ENCODE data around the gene CARMIL1.

CARMIL1 gene

GRCh38 chr6:25278914-25279747 is at the start of gene CARMIL1:
Gene CARMIL1, plus strand, starts transcription at chr6:25279374. Its CDS starts 422 bp downstream, at chr6:25279796.
- DNase-seq = peak; percentile 62 to 84

DNA sequence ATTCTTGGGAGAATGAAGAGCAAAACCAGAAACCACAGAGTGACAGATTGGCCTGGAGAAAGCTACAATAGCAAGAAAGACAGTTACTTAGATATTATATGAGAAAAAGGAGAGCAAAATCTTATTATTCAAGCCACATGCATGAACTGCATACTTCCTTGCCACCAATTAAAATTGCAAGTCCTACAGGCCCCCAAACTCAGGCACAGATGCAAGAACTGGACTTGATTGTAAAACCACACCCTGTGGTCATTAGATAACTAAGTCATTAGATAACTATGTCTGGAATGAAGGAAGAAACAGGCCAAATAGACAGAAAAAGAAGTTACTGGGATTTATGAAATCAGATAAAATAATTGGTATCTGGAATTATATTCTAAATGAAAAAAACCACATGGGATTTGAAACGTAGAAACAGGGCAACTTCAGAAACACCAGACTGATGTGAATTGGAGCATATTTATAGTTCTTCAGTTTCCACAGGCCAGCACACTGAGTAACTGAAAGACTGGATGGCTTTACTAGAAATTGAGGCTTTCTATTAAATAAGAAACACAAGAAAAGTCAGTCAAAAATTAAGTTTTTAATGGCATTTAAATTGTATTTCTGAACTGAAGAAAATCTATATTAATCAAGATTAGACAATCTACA is 49.4 kb upstream of the CARMIL1 start:
- peak in 1 of 2 experiments; percentile 47 for DNase-seq

DNA sequence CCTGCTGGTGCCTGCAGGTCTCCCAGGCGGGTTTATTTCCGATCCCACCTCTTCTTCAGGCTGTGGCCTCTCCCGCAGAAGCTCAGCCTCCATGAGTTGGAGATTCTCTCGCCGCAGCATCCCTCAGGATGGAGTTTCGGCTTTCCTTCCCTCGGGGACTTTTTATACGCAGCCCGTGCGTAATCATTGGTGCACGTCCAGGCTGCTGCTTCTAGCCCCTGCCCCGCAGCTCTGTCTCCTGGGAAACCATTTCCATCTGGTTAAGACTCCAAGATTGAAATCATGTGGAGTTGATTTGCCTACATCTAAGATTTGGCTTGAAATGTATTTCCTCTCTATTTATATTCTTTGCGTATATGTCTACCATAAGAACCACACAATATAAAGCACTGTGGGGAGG is 46.7 kb upstream of the CARMIL1 start:
- no peak for DNase-seq

DNA sequence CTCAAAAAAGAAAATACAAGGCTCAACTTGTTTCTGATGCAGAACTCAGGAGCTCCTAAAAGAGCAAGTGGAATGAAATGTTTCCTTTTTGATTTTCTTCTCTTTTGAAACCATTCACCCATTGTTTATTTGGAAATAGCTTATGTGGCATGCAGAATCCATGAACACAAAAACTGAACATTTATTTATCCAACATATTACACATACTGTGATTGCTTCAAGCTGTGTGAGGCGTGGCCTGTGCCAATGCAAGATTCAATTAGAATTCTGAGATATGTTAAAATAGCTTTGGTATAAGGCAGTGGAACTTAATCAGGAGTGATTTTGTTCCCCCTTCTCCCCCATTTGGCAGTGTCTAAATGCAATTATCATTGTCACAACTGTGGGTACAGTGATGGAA is 45.9 kb upstream of the CARMIL1 start:
- no peak for DNase-seq

GRCh38 chr6:25237579-25237978 is 41.6 kb upstream of the CARMIL1 start:
- DNase-seq = no peak

DNA sequence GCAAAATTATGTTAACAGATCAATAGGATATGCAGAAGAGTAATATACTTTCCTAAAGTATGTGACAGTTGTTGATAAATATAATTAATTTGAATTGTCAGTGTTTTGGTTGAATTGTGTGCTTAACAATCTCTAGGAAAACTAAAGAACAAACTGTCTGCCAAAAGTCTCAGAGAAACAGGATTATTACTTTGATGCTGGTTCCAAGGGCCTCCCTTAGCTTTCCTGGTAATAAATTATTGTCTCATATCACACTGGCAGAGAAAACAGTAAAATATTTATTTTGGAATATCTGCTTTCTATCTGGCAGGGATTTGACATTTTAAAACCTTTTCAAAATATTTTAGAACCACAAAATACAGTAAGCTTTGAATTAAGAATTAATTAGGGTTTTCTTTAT is 40.1 kb upstream of the CARMIL1 start:
- DNase-seq = no peak

DNA sequence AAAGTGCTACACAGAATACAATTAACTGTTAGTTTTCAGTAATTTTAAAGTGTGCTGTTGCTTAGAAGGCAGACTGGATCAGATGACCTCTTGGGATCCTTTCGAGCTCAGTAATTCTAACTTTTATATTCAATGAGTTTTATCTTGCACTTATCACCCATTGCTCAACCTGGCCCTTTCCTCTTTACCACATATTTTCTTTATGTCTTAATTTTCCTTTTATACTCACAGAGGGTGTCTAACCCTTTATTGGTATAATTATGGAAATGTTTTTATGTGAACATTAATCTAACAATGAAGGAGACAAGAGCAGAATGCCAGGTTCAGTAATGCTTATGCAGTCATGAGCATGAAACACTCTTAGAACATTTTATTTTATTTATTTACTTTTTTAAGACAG is 39.7 kb upstream of the CARMIL1 start:
- no peak for DNase-seq

DNA sequence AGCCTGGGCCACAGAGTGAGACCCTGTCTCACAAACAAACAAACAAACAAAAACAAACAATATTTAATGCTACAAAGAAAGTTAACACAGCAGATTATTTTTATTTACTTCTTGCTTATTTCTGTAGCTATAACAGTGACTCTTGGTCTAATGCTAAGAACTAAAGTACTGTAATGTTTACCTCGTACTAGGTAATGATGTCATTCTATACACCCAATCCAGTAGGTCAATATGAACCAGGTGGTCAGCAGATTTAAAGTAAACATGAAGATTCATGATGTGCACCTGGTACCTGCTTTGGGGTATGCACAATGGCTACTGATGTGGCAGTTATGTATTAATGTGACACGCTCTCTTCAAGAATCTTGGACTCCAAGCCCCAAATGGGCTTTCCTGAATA is 36.6 kb upstream of the CARMIL1 start:
- DNase-seq = no peak

DNA sequence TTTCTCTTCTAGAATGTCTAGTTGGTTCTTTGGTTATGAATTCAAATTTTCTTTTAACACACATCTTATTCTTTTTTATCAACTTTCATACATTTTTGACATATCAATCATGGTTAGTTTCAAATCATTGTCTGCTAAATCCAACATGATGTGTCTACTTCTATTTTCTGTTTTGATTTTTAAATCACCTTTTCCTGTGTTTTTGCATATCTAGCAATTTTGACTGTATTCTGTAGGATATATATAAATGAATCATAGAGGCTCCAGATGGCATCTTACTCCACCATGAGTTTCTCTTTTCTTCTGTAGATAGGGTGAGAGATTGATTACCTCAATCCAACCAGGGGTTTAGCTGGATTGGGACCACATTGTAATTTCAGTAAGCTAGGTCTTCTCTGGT is 34.3 kb upstream of the CARMIL1 start:
- no peak for DNase-seq

- DNase-seq = no peak
Observed at GRCh38 chr6:25248123-25248522, 31.1 kb upstream of the CARMIL1 start.

- DNase-seq = no peak
Observed at GRCh38 chr6:25249133-25249532, 30.0 kb upstream of the CARMIL1 start.

- DNase-seq = no peak
Observed at GRCh38 chr6:25250878-25251277, 28.3 kb upstream of the CARMIL1 start.

- no peak for DNase-seq
Observed at GRCh38 chr6:25251426-25251825, 27.7 kb upstream of the CARMIL1 start.

GRCh38 chr6:25253351-25253750 is 25.8 kb upstream of the CARMIL1 start:
- no peak for DNase-seq

- no peak for DNase-seq
Observed at GRCh38 chr6:25254671-25255070, 24.5 kb upstream of the CARMIL1 start.

- DNase-seq = no peak
Observed at GRCh38 chr6:25257686-25258348, 21.4 kb upstream of the CARMIL1 start.

- no peak for DNase-seq
Observed at GRCh38 chr6:25259756-25260155, 19.4 kb upstream of the CARMIL1 start.

DNA sequence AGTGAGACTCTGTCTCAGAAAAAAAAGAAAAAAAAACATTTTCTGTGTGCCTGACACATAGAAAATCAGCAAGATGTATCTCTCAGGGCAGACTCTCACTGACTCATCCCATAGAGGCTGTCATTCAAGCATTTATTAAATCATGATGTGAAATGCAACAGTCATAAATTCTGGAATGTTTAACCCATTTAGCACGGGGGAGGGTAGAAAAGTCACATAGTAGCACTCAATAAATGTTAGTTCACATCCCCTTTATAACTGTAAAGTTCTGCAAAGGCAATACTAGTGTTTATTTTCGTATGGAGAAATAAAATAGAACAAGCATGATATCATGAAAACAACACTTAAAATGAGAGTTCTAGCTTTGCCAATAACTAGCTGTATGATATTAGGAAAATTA is 15.5 kb upstream of the CARMIL1 start:
- DNase-seq = no peak

- DNase-seq = no peak
Observed at GRCh38 chr6:25266456-25267100, 12.6 kb upstream of the CARMIL1 start.

GRCh38 chr6:25267662-25268061 is 11.5 kb upstream of the CARMIL1 start:
- DNase-seq = no peak

GRCh38 chr6:25270559-25270958 is 8.6 kb upstream of the CARMIL1 start:
- no peak for DNase-seq

DNA sequence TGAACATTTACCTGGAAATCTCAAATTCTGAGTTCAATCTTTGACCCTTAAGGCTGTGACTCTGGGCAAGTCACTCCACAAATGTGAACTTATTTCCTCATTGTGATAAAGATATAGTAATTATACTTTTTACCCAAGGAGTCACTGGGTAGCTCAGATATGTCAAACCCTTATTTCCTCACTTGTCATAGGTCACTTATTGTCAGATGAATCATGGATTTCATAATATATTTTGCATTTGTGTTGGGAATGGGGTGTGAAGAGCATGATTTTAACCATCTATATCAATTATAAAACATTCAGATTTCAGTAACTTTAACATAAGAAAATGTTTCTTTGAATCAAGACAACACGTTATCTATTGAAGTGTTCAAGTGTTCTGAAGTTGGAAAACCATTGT is 3.7 kb upstream of the CARMIL1 start:
- DNase-seq = no peak

DNA sequence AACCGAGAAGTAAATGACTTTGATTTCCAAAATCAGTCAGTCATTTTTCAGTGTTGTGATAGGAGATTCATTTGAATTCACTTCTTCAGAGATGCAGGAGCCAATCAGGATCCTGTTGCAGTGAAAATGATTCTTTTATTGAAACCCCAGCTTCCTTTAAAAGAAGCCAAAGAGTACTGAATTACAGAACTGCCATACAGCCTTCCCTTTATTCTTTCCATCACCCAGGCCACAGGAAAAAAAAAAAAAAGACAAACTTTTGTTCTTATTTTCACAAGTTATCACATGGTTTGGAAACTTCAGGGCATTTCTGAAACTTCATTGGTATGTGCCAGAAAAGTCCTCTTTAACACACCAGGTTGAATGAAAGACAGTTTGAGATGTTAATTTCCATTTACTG is 1.8 kb upstream of the CARMIL1 start:
- no peak for DNase-seq
